Muscle of leg (tissue), 11 donors: Measurements from ENCODE around the gene SCAPER. TPM values are rescaled to one million over a fixed set of nuclear protein-coding genes. Genes with fewer than 3 reads are reported as not detected.
"Not testable (repeated sequence)": the region's sequence is repeated elsewhere in the genome, so short reads cannot be mapped to it uniquely, and the experiment has no call there.

Source experiments
- DNase-seq: peaks from one replicate; pipeline ENCODE4 v3.0.0; 2013
- H3K27ac ChIP-seq: one replicate; pipeline ENCODE4 v1.5.1; 2013; ENCODE audit warnings: mild to moderate bottlenecking, low read length, control low read depth
- H3K27me3 ChIP-seq: one replicate; pipeline ENCODE4 v1.6.1; 2013; ENCODE audit warnings: low read length; ENCODE audit not compliant: control insufficient read depth, insufficient read depth
- H3K36me3 ChIP-seq: one replicate; pipeline ENCODE4 v1.6.1; 2013; ENCODE audit warnings: low read length; ENCODE audit not compliant: control insufficient read depth, insufficient read depth
- H3K4me1 ChIP-seq: one replicate; pipeline ENCODE4 v1.6.1; 2013; ENCODE audit warnings: low read length; ENCODE audit not compliant: control insufficient read depth, insufficient read depth
- H3K4me3 ChIP-seq: one replicate; pipeline ENCODE4 v1.5.1; 2013; ENCODE audit warnings: low read length, control low read depth
- H3K9me3 ChIP-seq: replicated peaks from 2 replicates; pipeline ENCODE4 v1.6.1; 2013; ENCODE audit warnings: low read depth, low read length; ENCODE audit not compliant: control insufficient read depth
- WGBS: methylation state at CpG from one replicate; pipeline ENCODE4 v1.1.5; 2013; ENCODE audit warnings: missing lambda C conversion rate; ENCODE audit not compliant: insufficient coverage; 5-methylcytosine and 5-hydroxymethylcytosine counted together
- polyA plus RNA-seq, 8 donors: library from polyadenylated mRNA; unstranded; fragments of 120-200 nt; gene quantifications; one replicate each; pipeline versions ENCODE4 v1.2.1 to v1.2.3, GENCODE V29; 2013; ENCODE audit warnings: inconsistent platforms in 1 of 8, low replicate concordance in 1 of 8; ENCODE audit not compliant: insufficient read length in 8 of 8, insufficient read depth in 1 of 8
- total RNA-seq: library from RNA; stranded (reverse); fragments of 120-200 nt; gene quantifications from one replicate; pipeline ENCODE4 v1.2.4, GENCODE V29; 2013

The SCAPER gene
- total and polyA plus RNA-seq, 9 donors, result 61.5 to 83.1 (median 73.5) TPM

- H3K36me3 ChIP-seq, result peaks cover 3% of the 10 kb centered on the region
- H3K27ac ChIP-seq, result no peak overlapping the region
- no peaks in the 10 kb centered on the region for H3K9me3 ChIP-seq
- H3K4me1 ChIP-seq, result no peaks in the 10 kb centered on the region
- H3K4me3 ChIP-seq, result no peak overlapping the region
- no peaks in the 10 kb centered on the region for H3K27me3 ChIP-seq
- DNase-seq, result no peak
Observed at GRCh38 chr15:76756381-76756780, 148.8 kb downstream of the SCAPER start.

GRCh38 chr15:76753771-76754170 is 151.4 kb downstream of the SCAPER start:
- Histone ChIP-seq H3K4me1 (no peaks in the 10 kb centered on the region), H3K27me3 (no peaks in the 10 kb centered on the region), H3K36me3 (no peaks in the 10 kb centered on the region), H3K4me3 (no peak overlapping the region), H3K9me3 (no peaks in the 10 kb centered on the region), H3K27ac (no peak overlapping the region)
- 100% methylated on average over 1 of the region's 6 CpGs for WGBS
- DNase-seq, result no peak

GRCh38 chr15:76753131-76753530 is 152.0 kb downstream of the SCAPER start:
- H3K9me3 ChIP-seq, result no peaks in the 10 kb centered on the region
- H3K4me3 ChIP-seq, result no peak overlapping the region
- WGBS, result no CpG with 5 or more reads among the region's 1 CpG
- H3K36me3 ChIP-seq, result no peaks in the 10 kb centered on the region
- no peaks in the 10 kb centered on the region for H3K27me3 ChIP-seq
- DNase-seq, result no peak
- no peak overlapping the region for H3K27ac ChIP-seq
- H3K4me1 ChIP-seq, result no peaks in the 10 kb centered on the region

GRCh38 chr15:76752549-76752948 is 152.6 kb downstream of the SCAPER start:
- no peak for DNase-seq

GRCh38 chr15:76737573-76737972 is 167.6 kb downstream of the SCAPER start:
- Histone ChIP-seq H3K36me3 (peaks cover 13% of the 10 kb centered on the region), H3K27me3 (no peaks in the 10 kb centered on the region), H3K4me1 (no peaks in the 10 kb centered on the region), H3K9me3 (no peaks in the 10 kb centered on the region), H3K4me3 (no peak overlapping the region), H3K27ac (no peak overlapping the region)
- 100% methylated on average over 2 of the region's 4 CpGs for WGBS
- DNase-seq, result no peak

More at GRCh38 chr15:76752549-76752948, 152.6 kb downstream of the SCAPER start:
- Histone ChIP-seq H3K4me1 (no peaks in the 10 kb centered on the region), H3K27me3 (no peaks in the 10 kb centered on the region), H3K36me3 (no peaks in the 10 kb centered on the region), H3K27ac (no peak overlapping the region), H3K4me3 (no peak overlapping the region), H3K9me3 (no peaks in the 10 kb centered on the region)

GRCh38 chr15:76732321-76732720 is 172.8 kb downstream of the SCAPER start:
- not testable (repeated sequence) for H3K4me1 ChIP-seq, H3K27me3 ChIP-seq, H3K4me3 ChIP-seq, H3K9me3 ChIP-seq, DNase-seq, H3K27ac ChIP-seq
- H3K36me3 ChIP-seq, result peaks cover 13% of the 10 kb centered on the region
- WGBS, result 93% methylated on average over 5 of the region's 9 CpGs

GRCh38 chr15:76730262-76730661 is 174.9 kb downstream of the SCAPER start:
- peak; percentile 1 for DNase-seq
- Histone ChIP-seq H3K36me3 (peaks cover 15% of the 10 kb centered on the region), H3K9me3 (peaks cover 3% of the 10 kb centered on the region)

GRCh38 chr15:76718863-76719262 is 186.3 kb downstream of the SCAPER start:
- no peaks in the 10 kb centered on the region for H3K4me1 ChIP-seq
- no peak overlapping the region for H3K4me3 ChIP-seq

More at GRCh38 chr15:76730262-76730661, 174.9 kb downstream of the SCAPER start:
- Histone ChIP-seq H3K4me1 (no peaks in the 10 kb centered on the region), H3K27me3 (no peaks in the 10 kb centered on the region), H3K4me3 (no peak overlapping the region), H3K27ac (no peak overlapping the region)

GRCh38 chr15:76714950-76715349 is 190.2 kb downstream of the SCAPER start:
- no peak overlapping the region for H3K4me3 ChIP-seq
- H3K27me3 ChIP-seq, result no peaks in the 10 kb centered on the region
- peaks cover 7% of the 10 kb centered on the region for H3K9me3 ChIP-seq
- no peak overlapping the region for H3K27ac ChIP-seq
- WGBS, result 91% methylated on average over 2 of the region's 4 CpGs
- no peaks in the 10 kb centered on the region for H3K4me1 ChIP-seq
- DNase-seq, result no peak
- H3K36me3 ChIP-seq, result peaks cover 9% of the 10 kb centered on the region

More at GRCh38 chr15:76718863-76719262, 186.3 kb downstream of the SCAPER start:
- no peak overlapping the region for H3K27ac ChIP-seq
- no peak for DNase-seq
- H3K36me3 ChIP-seq, result peaks cover 9% of the 10 kb centered on the region
- H3K9me3 ChIP-seq, result peaks cover 7% of the 10 kb centered on the region
- no peaks in the 10 kb centered on the region for H3K27me3 ChIP-seq

GRCh38 chr15:76711351-76711827 is 193.8 kb downstream of the SCAPER start:
- Histone ChIP-seq H3K4me1 (no peaks in the 10 kb centered on the region), H3K4me3 (no peak overlapping the region), H3K27me3 (no peaks in the 10 kb centered on the region), H3K36me3 (peaks cover 7% of the 10 kb centered on the region), H3K27ac (no peak overlapping the region), H3K9me3 (peaks cover 4% of the 10 kb centered on the region)
- WGBS, result no CpG with 5 or more reads among the region's 2 CpGs
- DNase-seq, result no peak

- H3K36me3 ChIP-seq, result peaks cover 14% of the 10 kb centered on the region
- not testable (repeated sequence) for H3K27me3 ChIP-seq, DNase-seq, H3K4me3 ChIP-seq, H3K4me1 ChIP-seq, H3K9me3 ChIP-seq, H3K27ac ChIP-seq
- no CpG with 5 or more reads among the region's 1 CpG for WGBS
Observed at GRCh38 chr15:76704032-76704431, 201.1 kb downstream of the SCAPER start.
